Stimulated activated CD8-positive, alpha-beta memory T cell treated with anti-CD3 and anti-CD28 coated beads, Interleukin-15, amount 100 ng/mL, for 48 hours (primary cell): Measurements from ENCODE around the gene APOBEC2.
A peak's percentile ranks its signal among the peaks of the same experiment; 100 is the strongest.

Experiments
- DNase-seq, 2 donors: peaks; one replicate each; pipeline ENCODE4 v3.0.0-alpha.2; 2020; ENCODE audit warnings: low read depth in 2 of 2

Gene APOBEC2

GRCh38 chr6:41059556-41059955, 6.6 kb downstream of the APOBEC2 start:
- DNase-seq, result no peak

- no peak for DNase-seq
These were observed 8.3 kb downstream of the APOBEC2 start for GRCh38 chr6:41061196-41061726.

DNA sequence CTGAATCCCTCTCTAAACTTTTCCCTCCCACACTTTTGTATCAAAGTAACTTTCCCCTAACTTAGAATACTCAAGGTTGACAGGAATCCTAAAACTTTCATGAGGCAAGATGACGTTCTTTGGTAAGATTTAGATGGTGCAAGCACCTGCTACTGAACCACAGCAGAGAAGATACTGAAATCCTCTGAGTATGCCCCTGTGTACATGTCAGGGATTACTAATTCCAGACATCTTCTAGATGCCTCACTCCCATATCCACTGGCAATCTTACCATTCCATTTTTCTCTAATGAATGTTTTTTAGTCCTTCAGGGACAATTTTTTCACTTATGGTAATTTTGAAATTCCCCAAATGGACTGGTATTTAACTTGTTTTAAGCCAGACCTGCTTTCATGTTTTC, 9.1 kb downstream of the APOBEC2 start:
- no peak for DNase-seq

GRCh38 chr6:41063884-41064285, 10.9 kb downstream of the APOBEC2 start:
- DNase-seq, result no peak

GRCh38 chr6:41064841-41065240, 11.8 kb downstream of the APOBEC2 start:
- DNase-seq, result no peak

DNA sequence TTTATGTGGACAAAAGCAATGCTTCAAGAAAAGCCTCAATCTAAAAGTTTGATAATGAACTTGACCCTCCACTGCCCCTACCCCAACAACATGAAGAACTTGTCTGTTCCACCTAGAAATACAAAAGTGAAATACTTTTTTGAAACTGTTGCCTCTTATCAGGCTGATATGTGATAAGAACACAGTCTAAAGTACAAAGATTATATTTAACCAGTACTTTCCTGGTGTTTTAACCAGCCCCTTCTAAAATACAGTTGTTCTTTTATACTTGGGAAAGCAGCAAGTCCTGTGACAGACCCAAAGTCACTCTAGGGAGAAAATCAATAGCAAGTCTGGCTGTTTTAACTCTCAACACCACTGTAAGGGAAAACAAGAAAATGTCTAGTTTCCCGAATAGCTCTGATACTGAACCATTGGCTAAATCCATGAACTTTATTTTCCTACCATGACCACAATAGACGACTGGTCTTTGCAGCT, 12.6 kb downstream of the APOBEC2 start:
- DNase-seq, result no peak

DNA sequence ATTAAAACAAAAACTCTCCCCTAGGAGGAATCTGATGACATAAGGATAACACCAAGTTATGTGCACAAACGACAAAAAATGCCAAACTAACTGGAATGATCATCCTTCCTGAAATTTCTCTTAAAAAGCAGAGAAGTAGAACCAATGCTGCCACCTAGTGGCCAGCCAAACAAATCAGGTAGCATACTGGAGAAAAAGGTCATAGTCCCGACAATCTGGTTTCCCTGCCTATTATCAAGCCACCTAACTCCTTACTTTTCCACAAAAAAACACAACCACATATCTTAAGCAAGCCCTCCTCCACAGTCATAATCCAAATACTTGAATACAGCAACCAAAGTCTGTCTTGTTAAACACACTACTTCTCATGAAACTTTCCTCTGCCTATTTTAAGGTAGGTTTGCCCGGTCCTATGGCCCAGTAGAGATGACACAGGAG, 13.9 kb downstream of the APOBEC2 start:
- DNase-seq, result peak; percentile 10 to 14

GRCh38 chr6:41071501-41071922, 18.5 kb downstream of the APOBEC2 start:
- DNase-seq, result no peak

GRCh38 chr6:41071923-41072835, 19.2 kb downstream of the APOBEC2 start, which contains the start of gene OARD1:
OARD1 (minus strand) TSS chr6:41072356; CDS start chr6:41071634, 722 bp downstream.
- peak; percentile 99 for DNase-seq

GRCh38 chr6:41072836-41073202, 19.8 kb downstream of the APOBEC2 start, which contains the start of gene NFYA:
NFYA (plus strand) TSS chr6:41072974; CDS start chr6:41079090, 6,116 bp downstream.
- peak in 1 of 2 donors; percentile 99 for DNase-seq

GRCh38 chr6:41073203-41073967, 20.4 kb downstream of the APOBEC2 start:
- peak; percentile 71 to 75 for DNase-seq

DNA sequence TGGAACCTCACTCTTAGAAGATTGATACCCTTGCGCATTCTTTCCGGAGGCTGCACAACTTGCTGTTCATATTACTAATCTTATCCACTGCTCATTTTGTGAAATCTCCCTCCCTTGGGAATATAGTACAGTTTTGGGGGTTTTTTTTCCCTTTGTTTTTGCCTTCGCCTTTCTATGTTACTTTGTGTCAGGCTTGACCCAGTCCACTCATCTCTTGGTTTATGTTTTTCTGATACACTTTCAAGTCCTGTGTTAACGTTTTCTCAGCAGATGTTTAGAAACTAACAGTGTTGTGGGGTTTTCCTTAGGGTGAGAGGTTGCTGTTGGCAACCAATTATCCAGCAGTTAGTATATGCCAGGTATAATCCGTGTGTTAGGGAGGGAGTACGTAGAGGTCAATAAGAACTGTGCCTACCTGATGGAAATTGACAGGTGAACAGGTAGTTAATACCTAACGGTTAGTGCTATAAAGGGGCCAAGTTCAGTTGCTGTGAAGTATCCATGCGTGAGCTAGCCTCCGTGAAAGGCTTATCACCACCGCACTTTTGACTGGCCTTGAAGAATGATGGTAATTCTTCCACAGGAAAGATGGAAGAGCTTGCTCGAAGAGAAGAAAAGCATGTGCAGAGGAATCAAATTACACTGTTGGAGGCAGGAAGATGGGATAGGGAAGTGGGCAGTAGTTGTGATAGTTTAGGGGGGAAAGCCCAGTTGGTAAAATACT, 21.1 kb downstream of the APOBEC2 start:
- DNase-seq, result no peak

DNA sequence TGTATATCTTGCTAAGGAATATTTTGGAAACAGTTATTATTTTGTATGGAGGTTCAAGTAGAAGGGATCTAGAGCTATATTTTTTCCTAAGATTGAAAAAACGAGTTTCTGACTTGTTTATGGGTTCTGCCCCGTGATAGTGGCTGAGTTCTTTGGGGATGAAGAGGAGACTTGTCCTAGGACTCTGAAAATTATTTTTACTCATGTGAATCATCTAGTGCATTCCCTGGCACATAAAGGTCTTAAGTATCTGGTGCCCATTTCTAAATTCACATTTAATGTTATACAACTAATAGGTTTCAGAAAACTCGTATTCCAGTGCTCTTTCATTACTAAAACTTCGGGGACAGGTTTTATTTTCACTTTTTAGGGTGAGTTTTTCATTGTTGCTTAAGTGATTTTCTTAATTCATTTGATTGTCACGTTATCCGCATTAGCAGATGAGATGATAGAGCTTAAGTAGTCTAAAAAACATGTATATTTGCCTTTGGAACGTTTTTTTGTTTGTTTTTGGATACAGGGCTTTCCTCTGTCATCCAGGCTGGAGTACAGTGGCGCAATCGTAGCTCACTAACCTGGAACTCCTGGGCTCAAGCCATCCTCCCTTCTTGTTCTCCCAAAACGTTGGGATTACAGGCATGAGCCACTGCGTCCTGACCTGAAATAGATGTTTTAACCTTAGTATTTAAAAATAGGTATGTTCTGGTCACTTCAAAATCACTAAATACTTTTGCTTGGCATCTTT, 21.9 kb downstream of the APOBEC2 start:
- DNase-seq, result no peak

DNA sequence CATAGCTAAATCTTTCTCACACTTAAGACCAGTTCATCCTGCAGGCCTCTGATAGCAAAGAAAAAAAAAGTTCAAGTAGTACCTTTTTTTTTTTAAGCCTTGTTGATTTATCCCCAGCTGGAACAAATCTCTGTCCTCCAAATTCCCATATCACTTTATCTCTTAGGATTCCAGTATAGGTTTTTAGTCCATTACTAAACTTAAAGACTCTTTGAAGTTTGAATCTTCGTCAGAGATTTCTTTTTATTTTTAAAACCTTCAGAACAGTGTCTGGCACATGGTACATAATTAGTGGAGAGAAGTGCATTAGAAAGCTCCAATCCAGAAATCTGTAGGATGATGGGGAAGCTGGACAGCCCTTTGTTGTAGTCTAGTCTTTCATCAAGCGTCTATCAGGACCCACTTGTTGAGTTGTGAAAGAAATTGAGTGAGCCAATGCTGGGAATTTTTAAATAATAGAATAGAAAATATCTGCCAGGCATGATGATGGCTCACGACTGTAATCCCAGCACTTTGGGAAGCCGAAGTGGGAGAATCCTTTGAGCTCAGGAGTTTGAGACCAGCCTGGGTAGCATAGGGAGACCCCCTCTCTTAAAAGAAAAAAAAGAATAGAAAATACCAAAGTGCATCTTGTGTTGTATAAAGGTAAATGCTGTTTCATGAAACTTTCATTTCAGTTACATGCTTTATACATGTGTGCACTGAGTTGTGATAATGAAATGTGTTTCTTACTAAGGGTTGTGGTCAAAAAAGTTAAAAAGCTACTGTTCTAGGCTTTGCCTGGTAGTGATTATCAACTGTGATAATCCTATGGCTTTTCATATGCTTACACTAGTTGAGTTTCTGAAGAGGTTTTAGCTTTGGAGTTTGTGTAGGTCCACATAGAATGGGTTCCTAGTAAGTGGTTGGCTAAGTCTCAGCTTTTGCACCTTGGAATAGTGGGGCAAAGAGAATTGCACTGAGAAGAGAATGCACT, 22.9 kb downstream of the APOBEC2 start:
- DNase-seq, result no peak

- no peak for DNase-seq
These were observed 24.5 kb downstream of the APOBEC2 start for GRCh38 chr6:41077536-41077935.

DNA sequence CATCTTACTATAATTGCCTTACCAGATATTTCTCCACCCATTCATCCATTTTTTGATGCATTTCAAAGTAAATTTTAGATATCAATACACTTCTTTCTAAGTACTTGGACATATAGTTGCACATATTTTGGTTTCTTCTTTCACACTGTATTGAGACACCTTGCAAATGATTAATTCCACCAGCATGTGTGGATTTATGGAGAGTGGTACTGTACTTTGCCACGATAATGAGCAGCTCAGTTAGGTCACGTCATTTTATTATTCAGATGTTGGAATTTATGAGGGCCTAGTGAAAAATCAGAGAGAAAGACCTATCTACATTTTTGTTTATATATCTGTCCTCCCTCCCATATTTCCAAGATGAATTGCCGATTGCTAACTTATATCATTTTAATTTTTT, 25.1 kb downstream of the APOBEC2 start:
- no peak for DNase-seq

- no peak for DNase-seq
These were observed 26.1 kb downstream of the APOBEC2 start for GRCh38 chr6:41079080-41079479.

GRCh38 chr6:41080621-41081020, 27.6 kb downstream of the APOBEC2 start:
- no peak for DNase-seq

DNA sequence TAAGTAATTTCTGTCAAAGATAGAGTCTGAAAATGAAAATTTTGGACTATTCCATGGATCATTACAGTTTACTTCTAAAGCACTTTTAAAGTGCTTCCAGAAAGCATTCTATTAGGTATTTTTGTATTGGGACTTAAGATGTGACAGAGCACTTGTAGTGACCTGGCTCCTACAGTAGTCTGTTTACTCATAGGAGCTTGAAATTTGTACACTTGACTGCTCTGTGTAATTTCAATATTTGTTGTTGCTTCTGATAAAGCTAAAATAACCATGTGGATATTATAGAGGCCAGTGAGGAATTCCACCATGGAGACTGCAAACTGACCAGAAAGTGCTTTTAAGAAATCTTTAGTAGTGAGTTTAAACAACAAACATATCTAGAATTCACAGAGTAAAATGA, 30.1 kb downstream of the APOBEC2 start:
- no peak for DNase-seq

- DNase-seq, result no peak
These were observed 32.2 kb downstream of the APOBEC2 start for GRCh38 chr6:41085182-41085581.
